Testis (tissue), 3 donors: ENCODE data around the gene MED16. TPM values are rescaled to one million over a fixed set of nuclear protein-coding genes. Genes with fewer than 3 reads are reported as not detected.
"Not testable (repeated sequence)": the region's sequence is repeated elsewhere in the genome, so short reads cannot be mapped to it uniquely, and the experiment has no call there.

Experiments
- DNase-seq: peaks from one replicate; pipeline ENCODE4 v3.0.0-alpha.2; 2019
- H3K27ac ChIP-seq, 2 donors: fragments of 200-600 bp; sonication (generic); one replicate each; pipeline ENCODE4 v1.5.1; 2019
- H3K27me3 ChIP-seq: fragments of 200-600 bp; sonication (generic); one replicate; pipeline ENCODE4 v1.5.1; 2019
- H3K36me3 ChIP-seq: fragments of 200-600 bp; sonication (generic); one replicate; pipeline ENCODE4 v1.5.1; 2017; ENCODE audit warnings: low read depth; ENCODE audit errors: missing control alignments
- H3K4me1 ChIP-seq: fragments of 200-600 bp; sonication (generic); one replicate; pipeline ENCODE4 v1.5.1; 2019
- H3K4me3 ChIP-seq, 2 donors: fragments of 200-600 bp; sonication (generic); one replicate each; pipeline ENCODE4 v1.5.1; 2017 to 2019
- H3K9me3 ChIP-seq: fragments of 200-600 bp; sonication (generic); one replicate; pipeline ENCODE4 v1.5.1; 2017
- POLR2A ChIP-seq: fragments of 450-650 bp; IDR thresholded peaks from one replicate; pipeline ENCODE4 v1.6.1; 2017; ENCODE audit warnings: antibody characterized with exemption, mild to moderate bottlenecking, moderate library complexity
- WGBS, 2 donors: methylation state at CpG; one replicate each; pipeline ENCODE4 v1.1.5; 2018; 5-methylcytosine and 5-hydroxymethylcytosine counted together
- intact Hi-C: fragments of 100-400 bp; cut with DNase I; formaldehyde crosslinking; loops from one replicate; pipeline ENCODE4 v1.15.1; 2023; ENCODE audit warnings: low total_unique reads
- polyA plus RNA-seq: library from polyadenylated mRNA; stranded (reverse); fragments of 350-450 nt; fragmentation: Illumina TruSeq; extraction: RNeasy Lipid Tissue Mini Kit (QIAGEN cat#74804); gene quantifications from one replicate; pipeline ENCODE4 v1.2.3, GENCODE V29; 2014; ENCODE audit warnings: low read depth, low replicate concordance; ENCODE audit not compliant: insufficient read depth
- total RNA-seq, 2 donors: library from RNA; depleted of rRNA; stranded (reverse); fragments of >200 nt; gene quantifications; one replicate each; pipeline ENCODE4 v1.2.3, GENCODE V29; 2016
- TF ChIP-seq, protein P1 (sequence below), 3 experiments: fragments of 450-650 bp in 2 of 3; fragments of 200-600 bp in 1 of 3; sonication (generic) in 1 of 3; IDR thresholded peaks; one replicate each; pipeline ENCODE4 v1.5.1; 2016 to 2019; ENCODE audit warnings: antibody characterized with exemption in 3 of 3, mild to moderate bottlenecking in 2 of 3, moderate library complexity in 1 of 3

The MED16 gene
- total and polyA plus RNA-seq, 3 donors from 2014 or later: 50.7 to 124 (median 94.7) TPM

DNA sequence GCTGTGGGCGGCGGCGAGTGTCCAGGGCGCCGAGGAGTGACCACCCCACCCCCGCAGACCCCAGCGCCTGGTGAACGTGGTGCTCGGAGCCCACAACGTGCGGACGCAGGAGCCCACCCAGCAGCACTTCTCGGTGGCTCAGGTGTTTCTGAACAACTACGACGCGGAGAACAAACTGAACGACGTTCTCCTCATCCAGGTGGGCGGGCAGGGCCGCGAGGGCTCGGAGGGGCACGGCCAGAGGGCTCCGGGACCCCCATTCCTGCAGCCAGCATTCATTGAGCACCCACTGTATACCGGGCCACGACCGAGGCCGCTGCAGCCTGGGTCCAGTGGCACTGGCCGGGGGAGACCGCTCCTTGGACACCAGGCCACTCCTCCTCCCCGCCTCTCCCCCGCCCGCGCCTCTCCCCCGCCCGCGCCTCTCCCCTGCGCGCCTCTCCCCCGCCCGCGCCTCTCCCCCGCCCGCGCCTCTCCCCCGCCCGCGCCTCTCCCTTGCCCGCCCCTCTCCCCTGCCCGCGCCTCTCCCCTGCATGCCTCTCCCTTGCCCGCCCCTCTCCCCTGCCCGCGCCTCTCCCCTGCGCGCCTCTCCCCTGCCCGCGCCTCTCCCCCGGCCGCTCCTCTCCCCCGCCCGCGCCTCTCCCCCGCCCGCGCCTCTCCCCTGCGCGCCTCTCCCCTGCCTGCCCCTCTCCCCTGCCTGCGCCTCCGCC, 49.0 kb downstream of the MED16 start:
- intact Hi-C loops: loop anchor here (10.0 kb wide), 1 partner anchor 69 kb away; no protein-coding TSS in a partner anchor
- Histone ChIP-seq H3K4me1 (peaks cover 16% of the 10 kb centered on the region), H3K36me3 (no peaks in the 10 kb centered on the region), H3K27ac (no peak overlapping the region), H3K4me3 (peak overlapping the region in 1 of 2 donors; percentile 38), H3K27me3 (no peaks in the 10 kb centered on the region), H3K9me3 (no peaks in the 10 kb centered on the region)
- TF ChIP-seq, protein P1, sequence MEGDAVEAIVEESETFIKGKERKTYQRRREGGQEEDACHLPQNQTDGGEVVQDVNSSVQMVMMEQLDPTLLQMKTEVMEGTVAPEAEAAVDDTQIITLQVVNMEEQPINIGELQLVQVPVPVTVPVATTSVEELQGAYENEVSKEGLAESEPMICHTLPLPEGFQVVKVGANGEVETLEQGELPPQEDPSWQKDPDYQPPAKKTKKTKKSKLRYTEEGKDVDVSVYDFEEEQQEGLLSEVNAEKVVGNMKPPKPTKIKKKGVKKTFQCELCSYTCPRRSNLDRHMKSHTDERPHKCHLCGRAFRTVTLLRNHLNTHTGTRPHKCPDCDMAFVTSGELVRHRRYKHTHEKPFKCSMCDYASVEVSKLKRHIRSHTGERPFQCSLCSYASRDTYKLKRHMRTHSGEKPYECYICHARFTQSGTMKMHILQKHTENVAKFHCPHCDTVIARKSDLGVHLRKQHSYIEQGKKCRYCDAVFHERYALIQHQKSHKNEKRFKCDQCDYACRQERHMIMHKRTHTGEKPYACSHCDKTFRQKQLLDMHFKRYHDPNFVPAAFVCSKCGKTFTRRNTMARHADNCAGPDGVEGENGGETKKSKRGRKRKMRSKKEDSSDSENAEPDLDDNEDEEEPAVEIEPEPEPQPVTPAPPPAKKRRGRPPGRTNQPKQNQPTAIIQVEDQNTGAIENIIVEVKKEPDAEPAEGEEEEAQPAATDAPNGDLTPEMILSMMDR (IDR thresholded peaks at IDR 0.05): no peak
- no peak for TF ChIP-seq POLR2A
- 0 to 16% methylated on average over 2 to 32 of the region's 70 CpGs for WGBS, 2 donors
- no peak for DNase-seq

DNA sequence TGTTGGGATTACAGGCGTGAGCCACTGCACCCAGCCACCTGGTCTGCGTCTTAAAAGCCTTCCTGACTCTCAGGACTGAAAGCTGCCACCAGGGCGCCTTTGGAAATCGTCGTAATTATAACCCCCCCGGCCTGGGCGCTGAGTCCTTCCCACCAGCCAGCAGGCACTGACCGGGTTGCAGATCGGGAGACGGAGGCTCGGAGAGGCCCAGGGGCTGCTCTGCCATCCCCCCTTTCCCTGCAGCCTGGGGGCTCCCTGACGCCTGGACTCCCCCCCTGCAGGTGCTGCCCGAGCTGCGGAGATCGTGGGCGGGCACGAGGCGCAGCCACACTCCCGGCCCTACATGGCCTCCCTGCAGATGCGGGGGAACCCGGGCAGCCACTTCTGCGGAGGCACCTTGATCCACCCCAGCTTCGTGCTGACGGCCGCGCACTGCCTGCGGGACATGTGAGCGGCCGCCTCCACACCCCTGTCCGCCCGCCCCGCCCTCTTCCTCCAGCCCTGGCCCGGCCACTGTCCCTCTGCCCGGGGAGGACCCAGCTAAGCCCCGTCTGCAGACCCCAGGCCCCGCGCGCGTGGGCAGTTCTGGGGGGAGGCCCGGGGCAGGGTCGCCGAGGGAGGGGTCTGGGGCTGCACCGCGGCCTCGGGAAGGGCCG, 49.7 kb downstream of the MED16 start:
- TF ChIP-seq POLR2A: no peak
- TF ChIP-seq, protein P1 (IDR thresholded peaks at IDR 0.05): no peak
- H3K27ac ChIP-seq: no peak overlapping the region
- peaks cover 16% of the 10 kb centered on the region for H3K4me1 ChIP-seq
- no peaks in the 10 kb centered on the region for H3K27me3 ChIP-seq
- WGBS, 2 donors: 0 to 7% methylated on average over 4 to 22 of the region's 46 CpGs
- intact Hi-C loops: loop anchor here (10.0 kb wide), 1 partner anchor 69 kb away; no protein-coding TSS in a partner anchor
- H3K36me3 ChIP-seq: no peaks in the 10 kb centered on the region
- DNase-seq: no peak
- H3K4me3 ChIP-seq: peak overlapping the region in 1 of 2 donors; percentile 38
- no peaks in the 10 kb centered on the region for H3K9me3 ChIP-seq

DNA sequence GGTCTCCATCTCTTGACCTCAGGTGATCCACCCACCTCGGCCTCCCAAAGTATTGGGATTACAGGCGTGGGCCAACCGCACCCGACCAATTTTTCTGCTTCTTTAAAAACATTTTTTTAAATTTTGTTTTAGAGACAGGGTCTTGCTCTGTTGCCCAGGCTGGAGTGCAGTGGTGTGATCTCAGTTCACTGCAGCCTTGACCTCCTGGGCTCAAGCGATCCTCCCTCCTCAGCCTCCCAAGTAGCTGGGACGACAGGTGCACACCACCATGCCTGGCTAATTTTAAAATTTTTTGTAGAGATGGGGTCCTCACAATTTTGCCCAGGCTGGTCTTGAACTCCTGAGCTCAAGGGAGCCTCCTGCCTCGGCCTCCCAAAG, 50.2 kb downstream of the MED16 start:
- H3K4me1 ChIP-seq: peaks cover 13% of the 10 kb centered on the region
- not testable (repeated sequence) for H3K27me3 ChIP-seq, H3K27ac ChIP-seq, H3K36me3 ChIP-seq, H3K9me3 ChIP-seq, H3K4me3 ChIP-seq, DNase-seq
- whole genome bisulfite sequencing, 2 donors: 66 to 73% methylated on average over 7 of the region's 7 CpGs
- intact Hi-C loops: loop anchor here (10.0 kb wide), 1 partner anchor 68 kb away; no protein-coding TSS in a partner anchor

DNA sequence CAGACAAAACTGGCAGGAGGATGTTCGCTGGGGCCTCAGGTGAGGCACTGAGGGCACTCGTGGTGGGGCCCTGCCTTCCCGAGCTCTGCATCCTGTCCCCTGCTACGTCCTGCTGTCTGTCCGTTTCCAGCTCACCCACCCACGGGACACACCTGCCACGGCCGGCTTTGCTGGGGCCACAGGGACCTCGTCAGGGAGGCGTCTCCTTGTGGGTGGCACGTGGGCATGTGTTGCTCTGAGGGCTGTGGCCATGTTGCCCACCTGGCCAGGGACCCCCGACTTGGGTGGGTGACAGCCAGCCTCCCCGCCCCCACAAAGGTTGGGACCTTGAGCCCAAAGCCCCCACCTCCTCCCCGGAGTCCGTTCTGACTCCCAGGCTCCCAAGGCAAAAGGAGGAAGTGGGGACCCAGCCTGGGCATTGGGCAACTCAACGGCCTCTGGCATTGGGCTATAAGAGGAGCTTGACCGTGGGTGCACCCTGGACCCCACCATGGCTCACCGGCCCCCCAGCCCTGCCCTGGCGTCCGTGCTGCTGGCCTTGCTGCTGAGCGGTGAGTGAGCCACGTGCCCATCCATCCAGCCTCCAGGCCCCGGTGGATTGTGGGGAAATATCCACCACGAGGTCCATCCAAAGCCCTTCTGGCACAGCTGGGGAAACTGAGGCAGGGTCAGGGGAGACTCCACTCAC, 52.3 kb downstream of the MED16 start, which contains the start of gene PRTN3:
TSS of gene PRTN3 (plus strand) at position 481 of the 688 bp plus-strand sequence. CDS start at position 491, 10 bp downstream.
- H3K4me3 ChIP-seq: no peak within 1 kb of the TSS
- H3K9me3 ChIP-seq: no peaks in the 10 kb centered on the region
- intact Hi-C loops: loop anchor here (10.0 kb wide), 1 partner anchor 66 kb away; no protein-coding TSS in a partner anchor
- no peak for DNase-seq
- no peaks in the 10 kb centered on the region for H3K27me3 ChIP-seq
- 76% methylated on average over 22 of the region's 24 CpGs; no CpG with 5 or more reads in 1 of the 2 donors for WGBS, 2 donors
- TF ChIP-seq, protein P1 (IDR thresholded peaks at IDR 0.05): no peak
- no peak for TF ChIP-seq POLR2A
- H3K4me1 ChIP-seq: peaks cover 9% of the 10 kb centered on the region
- no peak within 1 kb of the TSS for H3K27ac ChIP-seq
- no peaks in the 10 kb centered on the region for H3K36me3 ChIP-seq
